Activated effector memory CD4-positive, alpha-beta T cell treated with Interleukin-2 at 50 U/mL for 16 hours (primary cell): ENCODE results near the gene CXCL1.
"Not testable (repeated sequence)": the region's sequence is repeated elsewhere in the genome, so short reads cannot be mapped to it uniquely, and the experiment has no call there.

ENCODE experiments used
- DNase-seq: peaks from one replicate; pipeline ENCODE4 v3.0.0-alpha.2; 2020

Gene CXCL1

DNA sequence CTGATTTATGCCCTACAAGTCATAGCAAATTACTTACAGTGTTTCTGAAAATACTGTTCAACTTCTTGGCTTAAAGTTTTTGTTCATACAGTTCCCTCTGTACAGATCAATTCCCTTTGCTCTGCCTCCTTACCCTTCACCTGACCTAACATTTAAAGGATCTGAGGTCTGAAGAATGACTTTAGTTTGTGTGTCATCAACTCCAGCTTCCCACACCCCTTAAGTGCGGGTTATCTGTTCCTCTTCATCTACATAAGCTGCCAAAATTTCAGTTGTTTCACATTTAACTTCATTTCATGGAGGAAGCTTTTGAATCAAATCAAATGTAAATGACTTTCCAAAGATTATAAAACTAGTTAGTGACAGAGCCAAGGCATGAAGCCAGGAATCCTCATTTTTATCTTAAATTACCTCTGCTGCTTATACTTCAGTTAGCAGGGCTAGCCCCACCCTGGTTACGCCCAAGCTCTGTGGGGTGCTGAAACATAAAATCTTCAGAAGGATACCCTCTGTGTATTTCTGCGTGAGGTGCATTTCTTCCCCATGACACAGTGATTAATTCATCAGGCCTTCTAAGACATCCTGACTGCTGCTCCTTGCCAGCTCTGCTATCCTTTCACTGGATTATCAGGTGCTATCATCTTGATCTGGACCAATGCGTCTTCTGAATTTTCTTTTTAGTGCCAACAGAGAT lies 16.5 kb downstream of the CXCL1 start:
- no peak for DNase-seq

DNA sequence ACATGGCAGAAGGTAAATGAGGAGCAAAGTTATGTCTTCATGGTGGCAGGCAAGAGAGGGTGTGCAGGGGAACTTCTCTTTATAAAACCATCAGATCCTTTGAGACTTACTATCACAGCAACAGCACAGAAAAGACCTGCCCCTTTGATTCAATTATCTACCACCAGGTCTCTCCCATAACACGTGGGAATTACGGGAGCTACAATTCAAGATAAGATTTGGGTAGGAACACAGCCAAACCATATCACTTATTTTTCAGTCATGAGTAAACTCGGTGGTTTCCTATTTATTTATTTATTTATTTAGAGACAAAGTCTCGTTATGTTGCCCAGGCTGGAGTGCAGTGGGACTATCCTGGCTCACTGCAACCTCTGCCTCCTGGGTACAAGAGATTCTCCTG lies 22.1 kb downstream of the CXCL1 start:
- no peak for DNase-seq

DNA sequence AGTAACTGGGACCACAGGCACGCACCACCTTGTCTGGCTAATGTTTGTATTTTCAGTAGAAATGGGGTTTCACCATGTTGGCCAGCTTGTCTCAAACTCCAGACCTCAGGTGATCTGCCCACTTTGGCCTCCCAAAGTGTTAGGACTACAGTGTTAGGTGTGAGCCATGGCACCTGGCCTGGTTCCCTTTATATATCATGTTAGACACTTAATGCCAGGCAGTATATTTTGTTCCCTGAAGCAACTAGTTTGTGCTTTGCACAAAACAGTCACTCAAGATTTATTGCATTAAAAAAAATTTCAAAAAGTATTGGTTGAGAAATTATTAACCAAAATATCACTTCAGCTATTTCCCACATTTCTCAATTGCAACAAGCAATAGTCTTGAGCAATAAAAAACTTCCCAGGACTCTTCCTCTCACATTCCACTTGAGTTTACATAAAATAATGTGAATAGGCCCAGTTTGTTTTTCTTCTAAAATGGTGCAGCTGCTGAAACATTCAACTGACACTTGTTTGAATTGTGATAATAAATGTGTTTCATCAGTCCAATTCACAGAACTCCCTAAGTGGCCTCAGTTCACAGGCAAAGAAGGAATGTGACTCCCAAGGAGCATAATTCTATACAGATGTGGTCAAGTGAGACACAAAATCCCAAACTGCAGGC lies 22.7 kb downstream of the CXCL1 start:
- DNase-seq = no peak

DNA sequence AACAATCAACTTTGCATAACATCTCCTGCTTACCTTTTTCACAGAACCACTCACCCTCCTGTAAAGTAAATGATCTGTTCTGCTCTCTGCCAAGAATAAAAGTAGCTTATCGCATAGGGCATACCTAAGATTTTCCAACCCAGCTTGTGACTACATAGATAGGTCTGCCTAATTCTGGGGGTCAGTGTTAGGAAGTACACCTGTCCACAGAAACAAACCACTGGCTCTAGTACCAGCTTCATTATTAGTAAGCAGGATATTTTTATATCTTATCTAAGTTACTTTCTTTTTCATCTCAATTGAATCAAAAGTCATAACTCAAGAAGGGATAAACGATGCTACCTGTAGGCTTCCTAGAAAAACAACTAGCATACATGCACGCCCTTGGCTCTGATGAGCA lies 23.8 kb downstream of the CXCL1 start:
- DNase-seq = no peak

DNA sequence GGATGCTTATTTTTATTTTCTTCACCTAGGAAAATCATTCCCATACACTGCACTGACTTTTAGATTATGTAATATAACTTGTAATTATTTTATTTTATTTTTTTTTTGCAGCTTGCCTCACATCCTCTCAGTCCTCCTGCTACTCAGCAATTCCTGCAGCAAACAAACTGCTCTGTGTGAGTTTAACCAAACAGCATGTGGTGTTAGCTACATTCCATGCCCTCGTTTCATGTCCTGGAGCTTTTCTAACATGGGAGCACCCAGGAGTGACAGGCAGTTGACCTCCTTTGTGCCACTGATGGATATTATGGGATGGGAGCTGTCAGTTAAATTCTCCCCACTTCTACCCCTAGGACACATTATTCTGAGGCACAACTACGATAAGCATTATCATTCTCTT lies 24.8 kb downstream of the CXCL1 start:
- no peak for DNase-seq

DNA sequence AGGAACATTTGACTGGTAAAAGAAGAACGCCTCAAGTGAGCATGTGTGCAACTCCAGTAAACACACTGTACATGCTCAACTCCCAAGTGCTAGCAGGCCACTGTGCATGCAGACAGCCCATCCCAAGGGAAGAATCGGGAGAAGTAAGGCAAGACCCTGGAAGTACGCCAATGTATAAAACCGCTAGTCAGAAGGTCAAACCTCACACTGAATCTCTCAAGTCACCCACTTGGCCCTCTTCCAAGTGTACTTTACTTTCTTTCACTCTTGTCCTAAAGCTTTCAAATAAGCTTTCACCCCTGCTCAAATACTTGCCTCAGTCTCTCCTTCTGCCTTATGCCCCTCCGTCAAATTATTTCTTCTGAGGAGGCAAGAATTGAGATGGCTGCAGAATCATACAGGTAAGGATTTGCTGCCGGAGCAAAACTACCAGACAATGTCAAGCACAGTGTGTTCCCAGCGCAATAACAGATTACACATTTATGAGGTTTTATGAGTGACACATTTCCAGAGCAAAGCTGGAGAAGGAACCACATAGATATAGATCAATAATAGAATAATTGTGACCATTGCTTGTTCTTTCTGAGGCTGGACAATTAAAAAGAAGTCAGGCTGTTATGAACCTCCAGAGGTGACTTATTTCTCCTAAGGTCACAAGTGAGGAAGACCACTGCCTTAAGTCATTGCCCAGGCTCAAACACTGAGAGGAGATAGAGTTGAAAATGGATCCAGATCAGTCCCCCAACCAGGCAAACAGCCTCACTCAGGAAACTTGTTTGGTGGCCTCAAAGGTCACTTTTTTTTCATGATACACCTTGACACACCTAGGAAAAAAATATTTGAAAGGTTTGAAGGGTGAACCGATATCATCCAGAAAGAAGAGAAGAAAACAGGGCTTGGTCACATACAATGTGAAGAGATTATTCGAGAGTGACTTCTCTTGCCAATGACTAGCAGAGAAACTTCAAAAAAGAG lies 26.3 kb downstream of the CXCL1 start:
- no peak for DNase-seq

DNA sequence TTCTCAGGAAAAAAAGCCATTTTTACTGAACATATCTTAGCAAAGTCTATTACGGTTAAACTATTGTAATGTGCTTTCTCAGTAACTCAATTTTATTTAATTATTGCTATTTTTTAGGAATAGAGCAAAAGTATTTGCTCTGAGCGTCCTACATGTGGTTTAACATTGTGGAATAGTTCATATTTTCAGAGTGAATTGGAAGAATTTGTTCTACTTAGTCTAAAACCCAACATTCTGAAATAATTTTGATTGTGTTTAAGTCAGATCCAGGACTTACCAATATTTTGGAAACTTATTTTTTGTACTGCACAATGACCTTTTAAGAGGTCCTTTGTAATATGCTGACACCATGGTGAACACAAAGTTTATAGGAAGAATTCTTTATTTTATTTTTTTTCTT lies 27.2 kb downstream of the CXCL1 start:
- DNase-seq = no peak

DNA sequence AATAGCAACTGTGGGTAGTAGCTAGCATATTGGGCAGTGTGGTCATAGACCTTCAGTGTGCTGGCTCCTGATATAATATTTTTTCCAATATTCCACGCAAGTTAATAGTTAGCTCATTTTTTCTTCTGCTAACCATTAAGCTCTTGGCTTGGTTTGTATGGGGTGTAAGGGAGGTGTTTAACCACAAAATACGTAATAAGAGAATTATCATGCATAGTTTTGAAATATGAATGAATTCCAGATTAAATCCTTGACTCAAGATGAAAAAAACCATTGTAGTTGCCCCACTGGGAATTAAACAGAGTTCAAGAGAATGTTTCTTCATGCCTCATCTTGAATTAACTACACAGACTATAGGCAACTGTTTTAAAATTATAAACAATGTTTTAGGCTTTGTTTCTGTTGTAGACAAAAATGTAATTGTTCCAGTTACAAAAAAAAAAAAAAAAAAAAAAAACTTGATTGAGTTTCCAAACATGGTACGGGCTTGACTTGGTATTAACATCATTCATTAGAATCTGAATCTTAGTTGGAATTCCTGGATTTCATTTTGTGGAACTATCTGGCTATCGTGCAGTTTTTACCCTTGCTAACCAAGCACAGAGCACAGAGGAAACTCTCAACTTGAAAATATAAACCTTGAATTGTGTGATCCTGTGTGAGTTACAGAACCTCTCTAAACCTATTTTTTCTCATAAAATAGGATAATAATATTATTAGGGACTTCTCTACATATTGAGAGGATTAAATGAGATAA lies 28.4 kb downstream of the CXCL1 start:
- no peak for DNase-seq

DNA sequence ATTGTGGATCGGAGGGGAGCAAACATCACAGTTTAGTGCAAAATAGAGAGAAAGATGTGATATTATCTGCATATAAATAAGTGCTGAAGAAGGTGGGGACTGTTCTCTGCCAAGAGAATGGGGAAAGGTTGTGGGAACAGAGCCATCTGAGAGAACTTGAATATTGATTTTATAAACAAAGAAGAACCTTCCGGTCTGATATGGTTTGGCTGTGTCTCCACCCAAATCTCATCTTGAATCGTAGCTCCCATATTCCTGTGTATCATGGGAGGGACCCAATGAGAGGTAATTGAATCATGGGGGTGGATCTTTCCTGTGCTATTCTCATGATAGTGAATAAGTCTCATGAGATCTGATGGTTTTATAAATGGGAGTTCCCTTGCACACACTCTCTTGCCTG lies 30.1 kb downstream of the CXCL1 start:
- not testable (repeated sequence) for DNase-seq

DNA sequence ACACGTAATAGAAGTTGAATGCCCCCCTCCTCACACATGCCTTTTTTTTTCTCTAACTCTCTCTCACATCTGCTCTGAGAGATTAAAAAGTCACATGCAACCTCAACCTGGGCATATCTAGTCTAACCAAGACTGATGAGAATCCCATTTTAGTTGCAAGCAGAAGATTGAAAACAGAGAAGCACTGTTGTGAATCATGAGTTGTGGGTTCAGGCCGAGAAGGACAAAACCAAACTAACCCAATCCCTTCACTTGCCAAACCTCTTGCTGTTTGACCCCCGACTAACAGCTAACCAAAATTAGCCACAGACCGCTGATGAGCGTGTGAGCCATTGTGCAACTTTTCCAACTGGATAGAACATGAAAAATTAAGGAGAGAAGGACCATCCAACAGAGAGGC lies 31.8 kb downstream of the CXCL1 start:
- no peak for DNase-seq

DNA sequence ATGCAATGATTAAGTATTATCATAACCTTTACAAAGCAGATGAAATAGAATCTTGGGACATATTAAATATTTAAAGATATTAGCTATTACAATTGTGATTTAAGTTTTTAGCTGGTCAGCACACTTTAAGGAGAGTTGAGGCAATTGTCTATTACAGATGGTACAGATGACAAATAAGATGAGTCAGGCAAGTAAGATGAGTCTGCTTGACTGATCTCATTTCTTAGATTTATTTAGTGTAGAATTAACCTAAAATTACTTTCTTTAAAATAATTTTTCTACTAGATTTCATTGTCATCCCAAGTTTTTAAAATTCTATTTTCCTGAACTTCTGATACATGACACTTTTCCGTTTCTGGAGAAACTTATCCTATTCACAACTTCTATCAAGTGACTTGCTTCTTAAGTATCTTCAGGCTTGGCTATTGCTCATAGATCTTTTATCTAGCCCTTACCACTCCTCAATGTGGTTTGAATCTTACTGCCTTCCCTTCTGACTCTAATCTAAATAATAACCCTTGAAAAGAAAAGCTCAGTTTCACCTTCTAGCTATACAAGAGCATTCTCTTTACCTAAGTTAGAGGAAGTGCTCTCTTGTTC lies 32.9 kb downstream of the CXCL1 start:
- no peak for DNase-seq

DNA sequence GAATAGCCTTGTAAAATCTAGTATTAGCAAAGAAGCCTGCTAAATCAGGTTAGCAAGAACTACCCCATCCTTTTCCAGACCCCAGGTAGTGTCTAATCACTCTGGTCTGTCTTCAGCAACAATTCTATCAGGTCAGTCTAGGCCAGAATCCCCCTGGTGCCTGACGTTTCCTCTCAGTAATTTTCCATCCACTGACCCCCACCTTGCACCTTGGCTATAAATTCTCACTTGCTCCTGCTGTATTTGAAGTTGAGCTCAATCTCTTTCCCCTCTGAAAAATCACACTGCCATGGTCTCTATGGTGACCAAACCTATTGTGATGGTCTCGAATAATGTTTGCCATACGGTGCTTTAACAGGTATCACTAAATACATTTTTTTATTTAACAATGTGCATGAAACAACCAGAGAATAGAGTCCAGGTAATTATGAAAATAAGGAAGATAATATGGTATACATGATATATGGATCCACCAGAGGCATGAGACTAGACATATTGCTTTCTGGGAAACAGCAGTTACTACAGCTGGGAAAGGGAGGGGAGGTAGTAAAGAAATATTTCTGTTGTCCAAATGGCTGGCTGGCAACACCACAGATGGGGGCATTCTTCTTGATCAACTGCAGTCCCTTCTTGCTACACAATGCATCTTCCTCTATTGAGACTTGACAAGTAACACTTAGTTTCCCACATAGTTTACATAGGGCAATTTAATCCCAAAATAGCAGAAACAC lies 33.8 kb downstream of the CXCL1 start:
- DNase-seq = no peak

DNA sequence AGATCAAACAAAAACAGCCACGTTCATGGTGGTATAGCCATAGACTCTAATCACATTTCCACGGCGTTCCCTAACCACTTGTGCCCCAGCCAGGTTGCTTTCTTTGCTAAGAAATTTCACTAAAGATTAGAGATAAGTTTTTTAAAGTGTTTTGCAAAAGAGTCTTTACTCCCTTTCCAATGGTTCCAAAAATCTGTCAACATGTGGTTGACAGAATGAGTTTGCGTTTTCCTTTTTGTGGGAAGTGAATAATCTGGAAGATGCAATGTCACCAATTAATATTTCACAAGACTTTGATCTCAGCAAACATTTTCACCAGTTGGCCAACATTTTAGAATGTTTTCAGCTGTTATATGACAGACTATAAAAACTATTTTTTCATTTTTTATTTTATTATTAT lies 35.3 kb downstream of the CXCL1 start:
- DNase-seq = no peak

DNA sequence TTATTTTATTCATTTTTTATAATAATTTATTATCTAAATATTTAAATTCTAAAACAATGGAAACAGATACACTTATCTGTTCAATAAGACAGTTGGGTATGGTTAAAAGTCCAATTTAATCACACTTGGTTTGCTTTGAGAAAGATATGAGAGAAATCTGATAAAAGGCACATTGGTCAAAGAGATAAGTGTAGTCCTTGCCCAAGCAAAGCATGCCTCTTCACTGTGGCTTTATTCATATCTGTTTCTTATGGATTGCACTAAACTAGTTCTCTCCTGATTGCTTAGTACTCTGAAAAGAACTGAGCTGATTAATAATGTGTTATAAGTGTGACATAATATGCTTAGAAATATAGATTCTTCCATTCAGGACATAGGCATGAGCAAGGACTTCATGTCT lies 39.8 kb downstream of the CXCL1 start:
- DNase-seq = no peak

DNA sequence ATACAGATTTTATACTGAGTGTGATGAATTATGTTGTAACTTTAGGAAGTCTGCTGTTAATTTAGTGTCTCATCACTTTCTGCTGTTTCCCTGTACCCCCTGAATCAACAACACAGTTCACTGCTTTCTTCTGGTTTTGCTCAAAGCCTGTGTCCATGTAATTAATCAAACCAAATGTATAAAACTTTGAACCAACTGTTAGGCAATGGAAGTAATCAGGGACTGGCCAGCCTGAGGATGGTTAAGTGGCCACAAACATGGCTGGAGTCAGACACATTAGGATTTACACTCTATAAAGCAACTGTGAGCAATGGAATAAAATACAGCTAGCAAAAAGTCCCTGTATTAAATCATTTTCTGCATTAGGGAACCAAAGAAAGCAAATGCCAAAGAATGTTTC lies 42.6 kb downstream of the CXCL1 start:
- no peak for DNase-seq

DNA sequence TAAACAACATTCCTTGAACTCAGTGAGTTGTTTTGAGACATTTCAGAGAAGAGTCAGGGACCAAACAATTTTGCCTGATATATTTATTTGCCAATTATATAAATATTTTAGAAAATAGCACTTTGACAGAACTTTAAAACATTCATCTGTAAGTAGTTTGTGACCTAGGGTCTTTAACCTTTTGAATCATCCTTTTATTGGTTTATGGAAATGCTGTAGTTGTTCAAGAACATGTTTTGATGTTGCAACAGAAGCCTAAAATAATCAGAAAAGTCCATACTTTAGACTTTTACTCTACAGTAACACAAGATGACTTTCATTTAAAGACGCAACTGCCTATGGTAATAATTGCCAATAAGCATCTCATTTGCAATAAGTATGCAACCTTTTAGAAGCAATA lies 43.0 kb downstream of the CXCL1 start:
- no peak for DNase-seq

DNA sequence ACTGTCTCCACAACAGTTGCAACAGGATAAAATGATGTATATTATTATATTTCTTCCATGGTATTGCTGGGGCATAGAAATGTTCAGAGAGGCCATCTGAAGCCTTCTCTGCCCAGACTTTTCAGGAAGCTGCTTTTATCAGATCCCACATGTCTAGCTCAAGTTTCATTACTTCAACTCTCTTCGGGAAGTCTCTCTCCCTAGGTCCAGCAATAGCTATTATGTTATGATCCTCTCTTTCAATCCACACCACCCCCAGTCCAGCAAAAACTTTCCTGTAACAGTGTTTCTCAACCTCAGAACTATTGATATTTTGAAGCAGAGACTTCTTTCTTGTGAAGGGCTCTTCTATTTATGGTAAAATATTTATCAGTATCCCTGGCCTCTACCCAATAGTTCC lies 44.9 kb downstream of the CXCL1 start:
- DNase-seq = no peak

DNA sequence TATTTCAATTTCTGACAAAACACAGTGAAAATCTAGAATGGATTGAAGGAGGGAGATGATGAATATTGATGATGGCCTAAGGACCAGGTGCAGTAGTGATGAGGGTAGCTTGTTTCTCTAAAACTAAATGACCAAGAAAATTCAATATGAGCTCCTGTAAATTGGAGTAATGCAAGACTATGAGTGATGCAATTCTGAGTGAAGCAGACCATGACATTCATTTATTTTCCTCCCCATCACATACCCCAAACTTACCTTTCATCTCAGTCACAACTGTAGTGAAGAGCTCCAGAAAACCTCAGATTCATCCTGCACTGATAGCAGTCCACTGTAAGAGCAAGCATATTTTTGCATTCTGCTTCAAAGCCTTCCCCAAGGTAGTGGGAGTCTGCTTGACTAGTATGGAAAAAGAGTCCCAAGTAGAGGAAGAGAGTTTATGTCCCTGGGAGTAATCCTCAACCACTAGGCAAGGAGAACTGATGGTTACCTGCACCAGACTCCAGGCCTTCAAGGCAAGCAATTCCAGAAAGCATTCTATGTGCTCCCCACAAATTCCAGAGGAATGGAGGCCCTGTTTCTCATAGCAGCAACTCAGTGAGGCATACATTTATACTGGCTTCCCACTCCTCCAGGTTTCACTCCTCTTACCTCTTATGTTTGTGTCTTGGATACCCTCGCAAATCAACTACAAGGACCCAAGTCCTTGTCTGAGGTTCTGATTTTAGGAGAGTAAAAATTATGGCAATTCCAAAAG lies 47.2 kb downstream of the CXCL1 start:
- no peak for DNase-seq

DNA sequence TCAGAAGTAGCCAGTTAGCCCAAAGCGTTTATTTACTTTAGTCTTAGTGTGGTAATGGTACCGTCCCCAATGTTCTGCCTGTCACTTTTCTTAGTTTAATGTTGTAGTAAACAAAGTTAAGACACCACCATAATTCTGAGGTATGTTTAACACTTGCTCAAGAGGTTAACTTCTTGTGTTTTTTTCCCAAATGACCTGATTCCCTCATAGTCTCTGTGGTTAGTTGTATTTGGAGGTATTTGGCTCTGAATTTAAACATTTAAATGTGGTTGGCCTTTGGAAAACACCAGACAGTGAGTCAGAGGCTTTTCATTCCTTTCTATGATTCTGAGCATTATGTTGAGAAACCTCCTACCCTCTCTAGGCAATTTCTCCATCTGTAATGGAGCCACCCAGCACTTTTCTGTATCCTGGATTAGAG lies 47.9 kb downstream of the CXCL1 start:
- DNase-seq = no peak

DNA sequence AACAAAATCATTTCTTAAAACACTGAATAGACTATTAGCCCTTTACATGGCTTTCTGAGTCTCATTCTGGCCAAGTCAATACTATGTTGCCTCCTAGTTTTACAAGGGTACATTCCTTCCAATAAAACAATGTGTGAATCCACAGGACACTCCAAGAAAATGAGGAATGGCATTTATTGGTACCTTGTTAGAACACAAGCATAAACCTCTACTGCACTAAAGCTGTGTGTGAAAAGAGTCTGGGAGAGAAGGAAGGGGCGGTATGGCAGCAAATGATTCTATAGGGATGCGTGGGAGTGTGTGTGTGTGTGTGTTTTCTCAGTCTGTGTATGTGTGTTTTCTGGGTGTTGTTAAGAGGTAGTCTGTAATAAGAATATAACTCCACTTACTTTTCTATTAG lies 48.9 kb downstream of the CXCL1 start:
- no peak for DNase-seq

DNA sequence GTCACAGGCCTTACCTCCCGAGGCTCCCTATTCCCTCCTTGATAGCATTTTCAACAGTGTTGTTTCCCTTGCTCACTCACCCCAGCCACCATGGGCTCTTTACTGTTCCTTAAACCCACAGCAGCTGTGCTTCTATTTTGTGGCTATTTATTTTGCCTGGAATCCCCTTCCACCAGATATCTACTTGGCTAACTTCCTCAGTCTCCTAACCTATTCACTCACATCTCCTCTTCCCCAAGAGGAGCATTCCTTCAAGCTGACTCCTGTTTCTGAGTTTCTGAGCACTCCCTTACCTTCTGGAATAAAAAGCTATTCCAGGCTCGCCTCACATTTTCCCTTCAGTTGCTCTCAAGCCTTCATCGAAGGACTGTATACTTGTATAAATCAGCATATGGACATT lies 50.5 kb downstream of the CXCL1 start:
- no peak for DNase-seq
